H1 (cell line): Measurements from ENCODE around the gene DLL4. TPM values are rescaled to one million over a fixed set of nuclear protein-coding genes. Genes with fewer than 3 reads are reported as not detected.
A peak's percentile ranks its signal among the peaks of the same experiment; 100 is the strongest.

Source experiments
- ATF2 ChIP-seq: IDR thresholded peaks from 2 replicates; pipeline ENCODE4 v1.6.1; 2012; ENCODE audit warnings: low read length, inconsistent platforms
- CBX5 ChIP-seq: fragments of 300-800, 300-1000 bp; sonication (generic); IDR thresholded peaks from 2 replicates; pipeline ENCODE4 v1.7.1; 2016; ENCODE audit warnings: antibody characterized with exemption, low read length, low read depth
- EGR1 ChIP-seq: IDR thresholded peaks from 2 replicates; pipeline ENCODE4 v1.6.1; 2011; ENCODE audit warnings: low read depth, low read length, borderline replicate concordance
- GTF2F1 ChIP-seq: IDR thresholded peaks from 2 replicates; pipeline ENCODE4 v1.6.1; 2012; ENCODE audit warnings: low read depth, low read length, improper control_type of control experiment, borderline replicate concordance
- HDAC2 ChIP-seq, 2 experiments: fragments of 300-600 bp in 1 of 2; sonication (generic) in 1 of 2; IDR thresholded peaks; 2 replicates each; pipeline ENCODE4 v1.6.1; 2011 to 2012; ENCODE audit warnings: low read depth in 2 of 2, low read length in 2 of 2, mild to moderate bottlenecking in 2 of 2, moderate library complexity in 2 of 2, borderline replicate concordance in 1 of 2, inconsistent platforms in 1 of 2
- KDM4A ChIP-seq: IDR thresholded peaks from one replicate; pipeline ENCODE4 v1.7.1; 2012; ENCODE audit warnings: low read depth, mild to moderate bottlenecking, moderate library complexity, low read length, inconsistent platforms; ENCODE audit not compliant: severe bottlenecking
- KDM5A ChIP-seq: fragments of 200-600 bp; IDR thresholded peaks from 2 replicates; pipeline ENCODE4 v1.7.1; 2012; ENCODE audit warnings: mild to moderate bottlenecking, low read length, inconsistent platforms, mixed read lengths
- MAX ChIP-seq: IDR thresholded peaks from 2 replicates; pipeline ENCODE4 v1.6.1; 2012; ENCODE audit warnings: inconsistent platforms
- NANOG ChIP-seq: IDR thresholded peaks from 2 replicates; pipeline ENCODE4 v1.6.1; 2011; ENCODE audit warnings: low read length, low read depth, mild to moderate bottlenecking, inconsistent platforms; ENCODE audit not compliant: insufficient read depth, poor library complexity, severe bottlenecking
- POLR2A ChIP-seq, 2 experiments: IDR thresholded peaks; 1 replicate in 1 of 2; 2 replicates in 1 of 2; pipeline ENCODE4 v1.6.1; 2011; ENCODE audit warnings: low read depth in 2 of 2, low read length in 2 of 2, mild to moderate bottlenecking in 2 of 2; ENCODE audit errors: control extremely low read depth in 1 of 2
- POLR2AphosphoS5 ChIP-seq: IDR thresholded peaks from 2 replicates; pipeline ENCODE4 v1.6.1; 2011; ENCODE audit warnings: low read depth, low read length
- RAD21 ChIP-seq, 2 experiments: IDR thresholded peaks in 1 of 2; conservative IDR thresholded peaks in 1 of 2; 2 replicates each; pipeline ENCODE4 v1.6.1; 2011; ENCODE audit warnings: low read depth in 2 of 2, low read length in 2 of 2, improper control_type of control experiment in 1 of 2, inconsistent platforms in 1 of 2, mild to moderate bottlenecking in 1 of 2, moderate library complexity in 1 of 2
- SAP30 ChIP-seq: fragments of 300-600 bp; sonication (generic); IDR thresholded peaks from 2 replicates; pipeline ENCODE4 v1.7.1; 2012; ENCODE audit warnings: low read length, moderate library complexity, mild to moderate bottlenecking, inconsistent platforms; ENCODE audit not compliant: insufficient read depth, insufficient replicate concordance
- SIN3A ChIP-seq, 2 experiments: IDR thresholded peaks in 1 of 2; conservative IDR thresholded peaks in 1 of 2; 2 replicates each; pipeline ENCODE4 v1.6.1; 2011 to 2012; ENCODE audit warnings: low read length in 2 of 2, improper control_type of control experiment in 1 of 2, low read depth in 1 of 2, mild to moderate bottlenecking in 1 of 2
- SP1 ChIP-seq: IDR thresholded peaks from 2 replicates; pipeline ENCODE4 v1.6.1; 2011; ENCODE audit warnings: low read depth, low read length
- TAF1 ChIP-seq: IDR thresholded peaks from 2 replicates; pipeline ENCODE4 v1.6.1; 2011; ENCODE audit warnings: mild to moderate bottlenecking, low read depth, low read length
- TAF7 ChIP-seq: optimal IDR thresholded peaks from 2 replicates; pipeline ENCODE3; 2011; ENCODE audit warnings: low read depth, mild to moderate bottlenecking, inconsistent platforms, low read length, moderate library complexity, borderline replicate concordance
- TBP ChIP-seq: IDR thresholded peaks from 2 replicates; pipeline ENCODE4 v1.6.1; 2011; ENCODE audit warnings: low read depth, low read length, improper control_type of control experiment
- TCF12 ChIP-seq: IDR thresholded peaks from 2 replicates; pipeline ENCODE4 v1.6.1; 2011; ENCODE audit warnings: low read depth, mild to moderate bottlenecking, low read length
- YY1 ChIP-seq: IDR thresholded peaks from 2 replicates; pipeline ENCODE4 v1.6.1; 2011; ENCODE audit warnings: low read depth, mild to moderate bottlenecking, low read length
- polyA plus RNA-seq, 7 experiments: library from polyadenylated mRNA; depleted of rRNA in 3 of 7; stranded (reverse) in 5 of 7; unstranded in 2 of 7; fragments of >200 nt in 5 of 7; fragments of 200-250 nt in 2 of 7; gene quantifications; 1 replicate in 5 of 7; 2 replicates in 1 of 7; 4 replicates in 1 of 7; pipeline versions ENCODE4 v1.2.1 to v1.2.3, GENCODE V29; 2011 to 2013; ENCODE audit warnings: missing spikeins in 2 of 7, mixed read lengths in 2 of 7
- total RNA-seq: library from RNA; stranded (reverse); fragmentation: NEBNext Ultra II Directional; extraction: Animal tissue kit (Norgen Biotek cat#: 25700); gene quantifications from 2 replicates; pipeline ENCODE4 v1.2.1, GENCODE V29; 2021

DLL4 gene
- total and polyA plus RNA-seq, 2 of the 8 experiments (the other 6 are each of a cell fraction or from before 2014, with no cell fraction given) = 0.23 to 0.60 TPM

- TF ChIP-seq TBP = peak; percentile 87
- TF ChIP-seq YY1 = peak; percentile 14; the same call in 1 of the 2 replicates
- peak in 1 of 2 experiments; percentile 77; a peak in 1 of 4 replicates for TF ChIP-seq HDAC2 (IDR thresholded peaks at IDR 0.05; ENCODE audit: borderline replicate concordance in 1 of 2, low read depth in 2 of 2, low read length in 2 of 2)
- no peak for TF ChIP-seq TCF12
- TF ChIP-seq KDM5A = 0 out of 2 replicates have a peak, but pooled peaks have one; percentile 67
- TF ChIP-seq SIN3A (conservative IDR thresholded peaks at IDR 0.05 in 1 of 2, IDR thresholded peaks at IDR 0.05 in 1 of 2; ENCODE audit: low read depth in 1 of 2, low read length in 2 of 2) = peak; percentile 85 to 96; a peak in 3 of 4 replicates
- TF ChIP-seq MAX = peak; percentile 97
- TF ChIP-seq SAP30 = peak; percentile 91
- no peak for TF ChIP-seq NANOG
- TF ChIP-seq TAF1 = peak; percentile 91
- peak; percentile 81 for TF ChIP-seq TAF7
- no peak for TF ChIP-seq GTF2F1
- no peak for TF ChIP-seq ATF2
- peak; percentile 65; the same call in 1 of the 2 replicates for TF ChIP-seq EGR1
- TF ChIP-seq CBX5 = no peak
- TF ChIP-seq SP1 = no peak
- TF ChIP-seq RAD21 (IDR thresholded peaks at IDR 0.05 in 1 of 2, conservative IDR thresholded peaks at IDR 0.05 in 1 of 2; ENCODE audit: low read depth in 2 of 2, low read length in 2 of 2) = peak; percentile 87 to 88
- peak in 1 of 2 experiments; percentile 35; a peak in 2 of 3 replicates for TF ChIP-seq POLR2A (IDR thresholded peaks at IDR 0.05; ENCODE audit: control extremely low read depth in 1 of 2, low read depth in 2 of 2, low read length in 2 of 2)
- TF ChIP-seq POLR2AphosphoS5 = peak; percentile 64; the same call in 1 of the 2 replicates
- peak; percentile 34 for TF ChIP-seq KDM4A
These were observed 35.1 kb upstream of the DLL4 start, which contains the start of gene VPS18 (continued) for GRCh38 chr15:40893733-40894680.
